Keratinocyte (primary cell): ENCODE data around the gene CD3G. TPM values are rescaled to one million over a fixed set of nuclear protein-coding genes. Genes with fewer than 3 reads are reported as not detected.

Experiments
- DNase-seq: peaks from one replicate; pipeline ENCODE4 v3.0.0-alpha.2; 2011; ENCODE audit warnings: low read depth, missing footprints, low spot score
- FAIRE-seq: peaks from 2 replicates; lab custom pipeline; 2011; peaks lifted over from hg19 to GRCh38; lab: Jason Lieb, UNC
- H2AFZ ChIP-seq: 2 replicates; pipeline ENCODE4 v1.6.0; 2012; ENCODE audit warnings: low read length, control low read depth, inconsistent platforms; ENCODE audit not compliant: control insufficient read depth
- H3K27ac ChIP-seq: 2 replicates; pipeline ENCODE4 v1.5.1; 2011; ENCODE audit warnings: low read length; ENCODE audit not compliant: control insufficient read depth, insufficient read depth
- H3K27me3 ChIP-seq: 3 replicates; pipeline ENCODE4 v1.6.0; 2011; ENCODE audit warnings: low read length; ENCODE audit not compliant: control insufficient read depth, insufficient read depth; ENCODE audit errors: extremely low read depth
- H3K36me3 ChIP-seq, 2 experiments: 2 replicates in 1 of 2; 3 replicates in 1 of 2; pipeline ENCODE4 v1.5.1; 2011; ENCODE audit warnings: low read length in 2 of 2, mild to moderate bottlenecking in 1 of 2; ENCODE audit not compliant: control insufficient read depth in 2 of 2, insufficient read depth in 2 of 2; ENCODE audit errors: extremely low read depth in 1 of 2
- H3K4me1 ChIP-seq: 3 replicates; pipeline ENCODE4 v1.5.1; 2011; ENCODE audit warnings: low read length; ENCODE audit not compliant: control insufficient read depth, insufficient read depth; ENCODE audit errors: extremely low read depth
- H3K4me2 ChIP-seq: 3 replicates; pipeline ENCODE4 v1.6.0; 2011; ENCODE audit warnings: low read depth, low read length; ENCODE audit not compliant: control insufficient read depth, insufficient read depth; ENCODE audit errors: extremely low read depth
- H3K4me3 ChIP-seq, 3 experiments: fragments of 200-600 bp in 1 of 3; sonication (generic) in 1 of 3; 2 replicates in 2 of 3; 3 replicates in 1 of 3; pipeline ENCODE4 v1.5.1; 2011 to 2016; ENCODE audit warnings: low read length in 3 of 3, mild to moderate bottlenecking in 3 of 3, control low read depth in 2 of 3, inconsistent platforms in 1 of 3, low read depth in 1 of 3, mixed read lengths in 1 of 3, mixed run types in 1 of 3, moderate library complexity in 1 of 3; ENCODE audit not compliant: control insufficient read depth in 2 of 3, insufficient read depth in 2 of 3; ENCODE audit errors: extremely low read depth in 1 of 3
- H3K79me2 ChIP-seq: 2 replicates; pipeline ENCODE4 v1.6.0; 2012; ENCODE audit warnings: low read length; ENCODE audit not compliant: control insufficient read depth, insufficient read depth
- H3K9ac ChIP-seq: 3 replicates; pipeline ENCODE4 v1.6.0; 2011; ENCODE audit warnings: low read length; ENCODE audit not compliant: control insufficient read depth, insufficient read depth; ENCODE audit errors: extremely low read depth
- H3K9me1 ChIP-seq: 3 replicates; pipeline ENCODE4 v1.6.0; 2011; ENCODE audit warnings: low read length; ENCODE audit not compliant: control insufficient read depth, insufficient read depth; ENCODE audit errors: extremely low read depth
- H3K9me3 ChIP-seq: 2 replicates; pipeline ENCODE4 v1.5.1; 2012; ENCODE audit warnings: low read depth, low read length; ENCODE audit not compliant: control insufficient read depth
- H4K20me1 ChIP-seq: 3 replicates; pipeline ENCODE4 v1.6.0; 2011; ENCODE audit warnings: low read length; ENCODE audit not compliant: control insufficient read depth, insufficient read depth; ENCODE audit errors: extremely low read depth
- CTCF ChIP-seq, 3 experiments: IDR thresholded peaks in 1 of 3; conservative IDR thresholded peaks in 1 of 3; optimal IDR thresholded peaks in 1 of 3; 2 replicates in 2 of 3; 3 replicates in 1 of 3; pipeline versions ENCODE3 to v1.5.1; 2011; ENCODE audit warnings: low read length in 3 of 3, mild to moderate bottlenecking in 3 of 3, moderate library complexity in 2 of 3, control low read depth in 1 of 3, inconsistent platforms in 1 of 3; ENCODE audit not compliant: insufficient read depth in 2 of 3; ENCODE audit errors: extremely low read depth in 1 of 3
- EZH2 ChIP-seq: IDR thresholded peaks from one replicate; pipeline ENCODE4 v1.6.1; 2012; ENCODE audit warnings: inconsistent platforms, mild to moderate bottlenecking, low read length, moderate library complexity
- dilution Hi-C: fragments of 300-500 bp; cut with MboI; formaldehyde crosslinking; loops from one replicate; pipeline ENCODE4 v1.7.0; 2020; ENCODE audit warnings: low sequenced_read_pairs; ENCODE audit not compliant: extremely low pct_ligation_motif_present
- polyA plus RNA-seq, 5 experiments: library from polyadenylated mRNA; depleted of rRNA in 3 of 5; stranded (reverse) in 3 of 5; stranded (forward) in 1 of 5; unstranded in 1 of 5; fragments of >200 nt; gene quantifications; 1 replicate in 1 of 5; 2 replicates in 3 of 5; 3 replicates in 1 of 5; pipeline versions ENCODE4 v1.2.1 to v1.2.3, GENCODE V29; 2011 to 2012; ENCODE audit warnings: missing spikeins in 2 of 5, low read depth in 1 of 5, low replicate concordance in 1 of 5

Gene CD3G
- polyA plus RNA-seq, 1 donor (not counting 4 experiments of a cell fraction or from before 2014, with no cell fraction given), result not detected

- no peak for TF ChIP-seq CTCF (optimal IDR thresholded peaks at IDR 0.05 in 1 of 3, IDR thresholded peaks at IDR 0.05 in 1 of 3, conservative IDR thresholded peaks at IDR 0.05 in 1 of 3; ENCODE audit: extremely low read depth in 1 of 3, insufficient read depth in 2 of 3, low read length in 3 of 3)
- dilution Hi-C loops, result no loop called here
- Histone ChIP-seq H3K4me1 (no peaks in the 10 kb centered on the region), H3K36me3 (peaks cover 19 to 26% of the 10 kb centered on the region in 2 experiments), H3K9ac (no peak overlapping the region), H3K27ac (no peak overlapping the region), H3K4me3 (no peak overlapping the region), H3K9me1 (no peaks in the 10 kb centered on the region), H3K27me3 (no peaks in the 10 kb centered on the region), H4K20me1 (no peaks in the 10 kb centered on the region), H3K79me2 (no peaks in the 10 kb centered on the region), H3K4me2 (no peak overlapping the region), H3K9me3 (no peaks in the 10 kb centered on the region), H2AFZ (no peak overlapping the region)
- no peak for DNase-seq
- no peak for FAIRE-seq
These were observed 36.4 kb downstream of the CD3G start for GRCh38 chr11:118380571-118380970.

GRCh38 chr11:118382954-118383353, 38.8 kb downstream of the CD3G start:
- Histone ChIP-seq H3K9me1 (no peaks in the 10 kb centered on the region), H3K4me1 (no peaks in the 10 kb centered on the region), H3K36me3 (peaks cover 27 to 40% of the 10 kb centered on the region in 2 experiments), H3K9me3 (no peaks in the 10 kb centered on the region), H3K4me3 (no peak overlapping the region), H3K9ac (no peak overlapping the region), H3K27ac (no peak overlapping the region), H3K4me2 (no peak overlapping the region), H3K79me2 (no peaks in the 10 kb centered on the region), H3K27me3 (no peaks in the 10 kb centered on the region), H4K20me1 (no peaks in the 10 kb centered on the region), H2AFZ (no peak overlapping the region)
- FAIRE-seq, result no peak
- TF ChIP-seq EZH2 (no peak), CTCF (optimal IDR thresholded peaks at IDR 0.05 in 1 of 3, IDR thresholded peaks at IDR 0.05 in 1 of 3, conservative IDR thresholded peaks at IDR 0.05 in 1 of 3; ENCODE audit: extremely low read depth in 1 of 3, insufficient read depth in 2 of 3, low read length in 3 of 3) (no peak)
- no peak for DNase-seq
- dilution Hi-C loops, result no loop called here
